Measurements from ENCODE around the gene TSHZ3.

Gene TSHZ3

GRCh38 chr19:31308781-31309180 is 40.5 kb downstream of the TSHZ3 start:
- TF ChIP-seq, protein P1, sequence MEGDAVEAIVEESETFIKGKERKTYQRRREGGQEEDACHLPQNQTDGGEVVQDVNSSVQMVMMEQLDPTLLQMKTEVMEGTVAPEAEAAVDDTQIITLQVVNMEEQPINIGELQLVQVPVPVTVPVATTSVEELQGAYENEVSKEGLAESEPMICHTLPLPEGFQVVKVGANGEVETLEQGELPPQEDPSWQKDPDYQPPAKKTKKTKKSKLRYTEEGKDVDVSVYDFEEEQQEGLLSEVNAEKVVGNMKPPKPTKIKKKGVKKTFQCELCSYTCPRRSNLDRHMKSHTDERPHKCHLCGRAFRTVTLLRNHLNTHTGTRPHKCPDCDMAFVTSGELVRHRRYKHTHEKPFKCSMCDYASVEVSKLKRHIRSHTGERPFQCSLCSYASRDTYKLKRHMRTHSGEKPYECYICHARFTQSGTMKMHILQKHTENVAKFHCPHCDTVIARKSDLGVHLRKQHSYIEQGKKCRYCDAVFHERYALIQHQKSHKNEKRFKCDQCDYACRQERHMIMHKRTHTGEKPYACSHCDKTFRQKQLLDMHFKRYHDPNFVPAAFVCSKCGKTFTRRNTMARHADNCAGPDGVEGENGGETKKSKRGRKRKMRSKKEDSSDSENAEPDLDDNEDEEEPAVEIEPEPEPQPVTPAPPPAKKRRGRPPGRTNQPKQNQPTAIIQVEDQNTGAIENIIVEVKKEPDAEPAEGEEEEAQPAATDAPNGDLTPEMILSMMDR (IDR thresholded peaks at IDR 0.05; ENCODE audit: control insufficient read depth, extremely low read depth, insufficient read depth), result no peak
- no peak overlapping the region for H3K4me3 ChIP-seq (ENCODE audit: low read depth, low read length)
- no peak for DNase-seq (ENCODE audit: low read depth)

DNA sequence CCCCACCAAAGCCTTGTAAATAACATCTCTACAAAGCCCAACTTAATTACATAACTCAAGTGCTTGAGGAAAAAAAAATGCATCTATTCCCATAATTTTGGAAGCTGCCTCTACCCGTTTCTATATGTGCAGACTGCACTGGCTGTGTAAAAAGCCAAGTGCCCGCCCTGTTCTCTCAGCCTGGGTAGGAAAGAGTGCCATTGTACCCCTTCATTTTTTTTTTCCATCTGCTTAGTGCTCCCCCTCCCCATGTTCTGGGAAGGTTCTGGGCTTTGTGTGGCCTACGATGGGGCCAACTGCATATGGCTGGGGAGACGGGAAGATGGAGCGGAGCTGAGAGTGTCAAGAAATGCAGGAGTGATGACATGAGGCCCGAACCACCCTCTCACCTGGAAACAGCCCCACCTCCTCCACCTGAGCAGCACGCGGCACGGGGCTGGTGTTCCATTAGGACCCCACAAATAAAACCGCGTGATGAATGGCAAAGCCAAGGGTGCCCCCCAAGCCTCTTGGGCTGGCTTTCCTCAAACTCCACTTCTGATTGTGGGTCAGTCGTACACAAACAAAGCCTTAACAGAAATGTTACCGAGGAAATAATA is 42.1 kb downstream of the TSHZ3 start:
- no peak overlapping the region for H3K4me3 ChIP-seq (ENCODE audit: low read depth, low read length)
- no peak for DNase-seq (ENCODE audit: low read depth)
- TF ChIP-seq, protein P1 (IDR thresholded peaks at IDR 0.05; ENCODE audit: control insufficient read depth, extremely low read depth, insufficient read depth), result no peak

DNA sequence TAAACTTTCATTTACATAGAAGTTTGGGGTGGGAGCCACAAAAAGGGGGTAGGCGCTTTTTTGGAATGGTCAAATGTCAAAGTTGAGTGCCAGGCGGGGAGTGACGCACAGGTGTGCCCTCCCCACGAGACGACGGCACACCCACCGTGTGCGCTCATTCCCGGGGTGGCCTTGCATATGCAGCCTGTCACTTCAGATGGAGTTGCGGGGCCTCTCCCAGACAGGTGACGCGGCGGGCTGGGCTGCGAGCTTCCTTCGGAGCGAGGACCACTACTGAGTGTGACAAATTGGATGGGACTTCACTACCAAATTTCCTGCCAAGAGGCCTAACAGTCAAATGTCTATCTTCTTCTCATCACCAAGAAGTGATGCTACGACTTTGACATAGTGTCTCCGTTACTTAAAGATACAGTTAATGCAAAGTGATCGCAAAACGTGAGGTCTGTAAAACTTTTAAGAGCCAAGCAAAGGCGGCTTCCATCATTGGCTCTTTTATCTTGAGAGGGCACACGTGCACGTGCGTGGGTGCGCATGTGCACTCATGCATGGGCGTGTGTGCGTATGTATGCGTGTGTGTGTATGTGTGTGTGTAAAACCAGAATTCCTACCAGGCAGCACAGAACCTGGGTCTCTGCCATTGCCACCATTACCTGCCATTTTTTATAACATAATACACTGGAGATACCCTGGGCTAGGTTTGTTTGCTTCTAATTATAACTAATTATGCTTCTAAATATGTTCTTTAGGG is 43.1 kb downstream of the TSHZ3 start:
- no peak overlapping the region for H3K4me3 ChIP-seq (ENCODE audit: low read depth, low read length)
- DNase-seq (ENCODE audit: low read depth), result no peak
- TF ChIP-seq, protein P1 (IDR thresholded peaks at IDR 0.05; ENCODE audit: control insufficient read depth, extremely low read depth, insufficient read depth), result no peak

DNA sequence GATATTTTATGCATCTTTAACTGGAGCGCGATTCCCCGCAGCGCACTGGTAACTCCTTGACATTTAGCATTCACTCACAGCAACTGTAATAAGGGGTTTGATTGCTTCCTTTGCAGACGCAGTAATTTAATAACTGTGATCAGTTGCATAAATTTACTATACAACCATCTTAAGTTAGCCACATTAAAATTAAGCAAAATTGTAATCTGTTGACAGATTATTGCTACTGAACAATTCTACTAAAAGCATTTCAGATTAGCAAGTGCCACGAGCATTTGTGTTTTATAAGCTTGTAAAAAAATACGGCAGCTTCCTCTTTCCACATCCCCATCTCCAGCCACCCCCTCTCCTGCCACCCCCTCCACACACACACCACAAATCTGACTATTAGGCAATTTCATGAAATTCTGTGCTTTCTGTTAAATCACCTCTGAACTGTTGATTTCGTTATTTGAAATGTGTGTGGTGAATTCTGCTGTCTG is 44.4 kb downstream of the TSHZ3 start:
- DNase-seq (ENCODE audit: low read depth), result no peak
- no peak overlapping the region for H3K4me3 ChIP-seq (ENCODE audit: low read depth, low read length)
- TF ChIP-seq, protein P1 (IDR thresholded peaks at IDR 0.05; ENCODE audit: control insufficient read depth, extremely low read depth, insufficient read depth), result no peak

DNA sequence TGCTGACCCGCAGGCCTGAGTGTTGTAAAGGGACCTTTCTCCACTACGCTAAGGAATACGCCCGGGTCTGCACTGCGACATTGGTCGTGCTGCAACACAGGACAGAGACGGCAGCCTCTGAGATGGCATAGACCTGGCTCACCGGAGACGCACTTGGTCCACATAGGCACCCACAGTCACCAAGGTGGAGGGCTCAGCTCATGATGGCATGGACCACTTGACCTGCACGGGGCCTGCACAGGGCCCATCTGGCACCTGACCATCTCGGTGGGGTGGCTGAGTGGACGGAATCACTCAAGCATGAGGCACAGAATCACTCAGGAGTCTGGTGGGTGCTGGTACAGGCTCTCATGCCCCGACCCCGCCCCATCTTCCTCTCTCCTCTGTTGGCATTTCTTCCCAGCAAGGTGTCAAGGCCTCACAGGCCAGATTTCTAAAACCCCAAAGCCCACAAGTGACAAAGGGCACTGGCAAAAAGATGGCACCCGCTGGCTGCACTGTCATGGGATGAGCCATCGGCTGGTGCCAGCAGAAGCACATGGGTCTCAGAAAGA is 45.9 kb downstream of the TSHZ3 start:
- no peak for DNase-seq (ENCODE audit: low read depth)
- TF ChIP-seq, protein P1 (IDR thresholded peaks at IDR 0.05; ENCODE audit: control insufficient read depth, extremely low read depth, insufficient read depth), result no peak
- no peak overlapping the region for H3K4me3 ChIP-seq (ENCODE audit: low read depth, low read length)

DNA sequence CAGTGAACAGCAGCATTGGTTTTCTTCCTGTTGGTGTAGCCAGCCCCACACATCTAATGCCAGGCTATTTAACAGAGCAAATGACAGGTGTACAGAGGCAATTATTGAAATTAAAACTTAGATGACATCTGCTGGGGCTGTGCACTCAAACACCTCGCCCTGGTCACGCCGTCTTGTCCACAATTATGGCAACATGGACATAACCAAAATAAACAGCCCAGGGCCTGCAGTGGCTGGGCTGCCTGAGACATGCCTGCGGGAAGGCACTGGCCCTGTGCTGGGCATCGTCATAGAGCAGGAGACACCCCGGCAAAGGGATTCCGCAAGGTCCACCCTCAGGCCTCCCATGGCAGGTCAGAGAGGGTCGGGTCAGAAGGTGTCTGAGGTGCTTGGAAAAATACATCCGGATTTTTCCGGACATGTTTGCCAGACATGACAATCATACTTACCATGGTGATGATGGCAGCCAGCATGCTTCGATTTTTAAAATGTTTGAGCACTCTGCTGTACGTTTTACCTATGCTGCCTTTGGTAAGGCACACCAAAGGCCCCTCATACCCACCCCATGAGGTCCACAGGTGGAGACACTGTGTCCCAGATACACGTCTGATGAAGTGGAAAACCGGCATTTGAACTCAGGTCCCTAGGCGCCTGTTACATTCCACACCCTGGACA is 47.8 kb downstream of the TSHZ3 start:
- no peak for DNase-seq (ENCODE audit: low read depth)
- TF ChIP-seq, protein P1 (IDR thresholded peaks at IDR 0.05; ENCODE audit: control insufficient read depth, extremely low read depth, insufficient read depth), result no peak
- H3K4me3 ChIP-seq (ENCODE audit: low read depth, low read length), result no peak overlapping the region
